Fibroblast of lung (primary cell): ENCODE results near the gene UBR4. TPM values are rescaled to one million over a fixed set of nuclear protein-coding genes. Genes with fewer than 3 reads are reported as not detected.
A peak's percentile ranks its signal among the peaks of the same experiment; 100 is the strongest.

ENCODE experiments used
- DNase-seq, 2 donors: peaks; one replicate each; pipeline versions ENCODE4 v3.0.0 to v3.0.0-alpha.2; 2010; ENCODE audit warnings: low read depth in 2 of 2
- H2AFZ ChIP-seq: 2 replicates; pipeline ENCODE4 v1.5.1; 2012; ENCODE audit warnings: low read length, control low read depth, inconsistent platforms
- H3K27ac ChIP-seq: 2 replicates; pipeline ENCODE4 v1.5.1; 2011; ENCODE audit warnings: low read length, control low read depth; ENCODE audit not compliant: insufficient read depth
- H3K27me3 ChIP-seq: 2 replicates; pipeline ENCODE4 v1.5.1; 2011; ENCODE audit warnings: mild to moderate bottlenecking, low read length; ENCODE audit not compliant: control insufficient read depth, insufficient read depth
- H3K36me3 ChIP-seq: 2 replicates; pipeline ENCODE4 v1.5.1; 2011; ENCODE audit warnings: low read length; ENCODE audit not compliant: control insufficient read depth, insufficient read depth
- H3K4me1 ChIP-seq: 2 replicates; pipeline ENCODE4 v1.5.1; 2011; ENCODE audit warnings: low read length; ENCODE audit not compliant: control insufficient read depth, insufficient read depth; ENCODE audit errors: extremely low read depth
- H3K4me2 ChIP-seq: 2 replicates; pipeline ENCODE4 v1.5.1; 2011; ENCODE audit warnings: low read length, control low read depth; ENCODE audit not compliant: insufficient read depth; ENCODE audit errors: extremely low read depth
- H3K4me3 ChIP-seq, 4 experiments: fragments of 200-600 bp in 1 of 4; sonication (generic) in 1 of 4; replicated peaks in 1 of 4; 2 replicates each; pipeline ENCODE4 v1.5.1; 2011 to 2016; ENCODE audit warnings: low read length in 4 of 4, low read depth in 3 of 4, mild to moderate bottlenecking in 3 of 4, control low read depth in 2 of 4, inconsistent platforms in 1 of 4, mixed read lengths in 1 of 4; ENCODE audit not compliant: insufficient read depth in 1 of 4; ENCODE audit errors: control extremely low read depth in 1 of 4
- H3K79me2 ChIP-seq: 2 replicates; pipeline ENCODE4 v1.5.1; 2012; ENCODE audit warnings: mild to moderate bottlenecking, low read length, inconsistent platforms; ENCODE audit not compliant: control insufficient read depth, insufficient read depth
- H3K9ac ChIP-seq: 2 replicates; pipeline ENCODE4 v1.5.1; 2011; ENCODE audit warnings: mild to moderate bottlenecking, low read length, control low read depth; ENCODE audit not compliant: insufficient read depth
- H3K9me3 ChIP-seq: 2 replicates; pipeline ENCODE4 v1.5.1; 2012; ENCODE audit warnings: low read depth, low read length; ENCODE audit not compliant: control insufficient read depth, insufficient read depth
- H4K20me1 ChIP-seq: 2 replicates; pipeline ENCODE4 v1.5.1; 2011; ENCODE audit warnings: low read length; ENCODE audit not compliant: control insufficient read depth, insufficient read depth; ENCODE audit errors: extremely low read depth
- CTCF ChIP-seq, 2 donors: IDR thresholded peaks in 1 of 2; conservative IDR thresholded peaks in 1 of 2; 1 replicate in 1 of 2; 2 replicates in 1 of 2; pipeline ENCODE4 v1.5.1; 2011 to 2012; ENCODE audit warnings: low read length in 2 of 2, control low read depth in 1 of 2, inconsistent platforms in 1 of 2, low read depth in 1 of 2, mild to moderate bottlenecking in 1 of 2
- EZH2 ChIP-seq: IDR thresholded peaks from 2 replicates; pipeline ENCODE4 v1.5.1; 2012; ENCODE audit warnings: low read length, control low read depth, mild to moderate bottlenecking; ENCODE audit errors: missing control alignments
- polyA plus RNA-seq, 2 donors: library from polyadenylated mRNA; depleted of rRNA in 1 of 2; stranded (reverse) in 1 of 2; unstranded in 1 of 2; fragments of >200 nt; gene quantifications; 2 replicates each; pipeline ENCODE4 v1.2.1, GENCODE V29; 2011 to 2012; ENCODE audit warnings: missing spikeins in 1 of 2
- total RNA-seq: library from RNA; depleted of rRNA; stranded (reverse); fragments of >200 nt; gene quantifications from 2 replicates; pipeline ENCODE4 v1.2.1, GENCODE V29; 2014

UBR4 gene
- total and polyA plus RNA-seq, 2 donors (not counting 1 experiment from before 2014, with no cell fraction given) = 32.0 to 164 TPM

- Histone ChIP-seq H3K9ac (no peak overlapping the region), H3K79me2 (no peaks in the 10 kb centered on the region), H3K4me3 (no peak overlapping the region), H3K9me3 (no peaks in the 10 kb centered on the region), H4K20me1 (no peaks in the 10 kb centered on the region), H3K27me3 (no peaks in the 10 kb centered on the region), H3K36me3 (no peaks in the 10 kb centered on the region), H3K4me2 (no peak overlapping the region), H3K27ac (no peak overlapping the region), H2AFZ (no peak overlapping the region), H3K4me1 (no peaks in the 10 kb centered on the region)
- DNase-seq = peak in 1 of 2 donors; percentile 65
- TF ChIP-seq EZH2 (no peak), CTCF (conservative IDR thresholded peaks at IDR 0.05 in 1 of 2, IDR thresholded peaks at IDR 0.05 in 1 of 2; ENCODE audit: low read depth in 1 of 2, low read length in 2 of 2) (no peak)
Measured at GRCh38 chr1:19029191-19030085, 180.6 kb downstream of the UBR4 start.

GRCh38 chr1:19028546-19029129, 181.4 kb downstream of the UBR4 start:
- no peak overlapping the region for H2AFZ ChIP-seq

More at GRCh38 chr1:19028546-19029129, 181.4 kb downstream of the UBR4 start:
- Histone ChIP-seq H3K36me3 (no peaks in the 10 kb centered on the region), H3K4me2 (no peak overlapping the region), H3K9me3 (no peaks in the 10 kb centered on the region), H3K9ac (no peak overlapping the region), H3K79me2 (no peaks in the 10 kb centered on the region), H3K4me1 (no peaks in the 10 kb centered on the region), H3K27ac (no peak overlapping the region), H3K4me3 (no peak overlapping the region), H4K20me1 (no peaks in the 10 kb centered on the region), H3K27me3 (no peaks in the 10 kb centered on the region)
- TF ChIP-seq EZH2 (no peak), CTCF (conservative IDR thresholded peaks at IDR 0.05 in 1 of 2, IDR thresholded peaks at IDR 0.05 in 1 of 2; ENCODE audit: low read depth in 1 of 2, low read length in 2 of 2) (no peak)
- no peak for DNase-seq
